GF-D8 (cell line): ENCODE measurements around the gene TREML2.

ENCODE experiments used
- DNase-seq: peaks from one replicate; lab custom pipeline; 2025; lab: John Stamatoyannopoulos, UW

The TREML2 gene

GRCh38 chr6:41150671-41151070 is 50.3 kb downstream of the TREML2 start:
- no peak for DNase-seq

DNA sequence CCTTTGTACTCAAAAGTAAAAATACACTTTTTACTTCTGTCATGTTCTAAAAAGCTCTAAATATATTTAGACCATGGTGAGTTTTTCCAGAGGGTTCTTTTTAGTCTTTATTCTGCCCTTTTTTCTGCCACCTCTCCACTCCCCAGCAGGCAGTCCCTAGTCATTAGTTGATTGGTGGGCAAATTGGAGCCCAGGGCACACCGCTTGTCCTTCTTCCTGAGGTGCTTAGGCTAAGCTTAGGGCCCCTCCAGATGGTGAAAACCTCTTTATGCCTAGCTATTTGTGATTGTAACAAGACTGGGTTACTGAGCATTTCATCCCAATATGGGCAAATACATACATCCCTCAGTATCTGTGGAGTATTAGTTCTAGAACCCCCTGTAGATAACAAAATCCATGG is 53.0 kb downstream of the TREML2 start:
- DNase-seq = no peak
